Raji (cell line): ENCODE data around the gene DYRK3.

Experiments
- POLR2A ChIP-seq: IDR thresholded peaks from 2 replicates; pipeline ENCODE4 v1.6.1; 2011; ENCODE audit warnings: low read depth, low read length, control low read depth; ENCODE audit not compliant: insufficient read depth

The DYRK3 gene

DNA sequence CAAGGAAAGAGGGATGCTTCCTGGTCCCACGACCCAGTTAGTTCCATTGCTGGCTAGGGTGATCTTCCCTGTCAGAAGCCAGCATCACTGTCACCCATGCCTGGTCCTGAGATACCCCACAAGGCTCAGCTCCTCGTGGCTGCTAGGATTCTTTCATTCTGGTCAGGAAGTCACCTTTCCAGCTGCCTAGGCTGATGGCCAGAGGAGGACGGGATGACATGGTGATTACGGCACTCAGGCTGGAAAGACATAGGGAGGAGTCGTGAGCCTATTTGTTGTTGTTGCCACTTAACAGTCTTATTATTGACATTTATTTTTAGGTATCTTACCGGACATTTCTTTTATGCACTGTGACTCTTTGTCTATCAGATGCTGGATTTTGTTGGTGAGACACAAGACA lies 29.4 kb downstream of the DYRK3 start:
- TF ChIP-seq POLR2A, result no peak

DNA sequence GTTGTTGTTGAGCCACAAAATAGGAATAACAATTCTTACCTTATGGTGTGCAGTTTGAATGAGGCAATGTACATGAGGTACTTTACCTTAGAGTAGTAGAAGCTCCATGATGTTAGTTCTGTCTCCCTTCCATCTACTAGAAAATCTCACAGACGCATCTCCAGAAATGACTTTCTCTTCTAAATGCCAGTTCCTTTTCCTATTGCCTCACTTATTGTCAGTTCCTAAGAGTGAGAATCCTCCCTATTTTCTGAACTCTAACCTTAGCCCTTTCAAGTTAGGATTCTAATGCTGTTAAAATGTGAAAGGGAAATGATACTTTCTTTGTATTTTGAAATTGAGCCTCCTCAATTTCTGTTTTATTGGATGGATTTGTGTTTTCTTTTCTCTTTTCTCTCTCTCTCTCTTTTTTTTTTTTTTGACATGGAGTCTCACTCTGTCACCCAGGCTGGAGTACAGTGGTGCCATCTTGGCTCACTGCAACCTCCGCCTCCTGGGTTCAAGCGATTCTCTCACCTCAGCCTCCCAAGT lies 30.8 kb downstream of the DYRK3 start:
- TF ChIP-seq POLR2A, result no peak

DNA sequence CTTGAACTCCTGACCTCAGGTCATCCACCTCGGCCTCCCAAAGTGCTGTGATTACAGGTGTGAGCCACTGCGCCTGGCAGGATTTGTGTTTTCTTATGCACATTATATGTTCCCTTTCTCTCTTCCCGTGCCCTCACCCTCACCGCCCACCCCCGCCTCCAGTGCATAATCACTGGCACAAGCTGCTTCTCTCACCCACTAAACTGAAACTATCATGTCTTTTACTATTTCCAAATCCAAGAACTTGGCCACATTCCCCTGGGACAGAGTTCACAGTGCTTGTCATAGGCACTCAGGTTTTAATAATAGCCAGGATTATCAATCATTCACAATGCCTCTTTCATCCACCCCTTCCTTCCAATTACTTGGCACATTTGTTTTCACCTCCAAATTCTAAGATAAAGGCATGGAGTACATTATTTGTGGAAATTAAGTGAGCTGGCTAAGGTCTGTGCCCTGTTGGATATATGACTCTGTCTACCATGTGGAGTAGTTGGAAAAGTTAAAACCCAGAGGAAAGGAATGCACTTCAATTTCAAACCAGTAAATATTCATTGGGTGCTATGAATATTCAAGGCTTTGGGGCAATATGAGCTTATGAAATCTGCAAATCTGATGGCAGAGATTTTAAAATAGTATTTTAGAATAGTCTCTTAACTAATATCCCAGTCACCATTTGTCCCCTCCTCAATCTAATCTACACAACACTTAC lies 31.8 kb downstream of the DYRK3 start:
- TF ChIP-seq POLR2A, result no peak

DNA sequence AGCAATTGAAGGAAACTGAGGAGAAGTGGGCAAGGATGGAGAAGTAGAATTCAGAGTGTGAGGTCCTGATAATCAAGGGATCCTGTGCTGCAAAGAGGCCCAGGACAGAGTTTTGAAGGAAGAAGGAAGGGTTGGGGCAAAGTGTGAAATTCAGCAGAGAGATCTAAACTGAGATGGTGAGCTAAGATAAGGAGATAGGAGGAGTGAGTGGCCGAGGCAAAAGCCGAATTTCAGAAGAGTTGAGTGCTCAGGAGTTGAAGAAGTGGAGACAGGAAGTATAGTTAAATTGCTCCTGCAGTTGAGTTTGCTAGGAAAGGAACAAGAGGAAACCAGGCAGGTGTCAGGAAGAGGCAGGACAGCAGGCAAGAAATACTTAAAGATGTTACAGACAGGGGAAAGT lies 33.0 kb downstream of the DYRK3 start:
- no peak for TF ChIP-seq POLR2A

DNA sequence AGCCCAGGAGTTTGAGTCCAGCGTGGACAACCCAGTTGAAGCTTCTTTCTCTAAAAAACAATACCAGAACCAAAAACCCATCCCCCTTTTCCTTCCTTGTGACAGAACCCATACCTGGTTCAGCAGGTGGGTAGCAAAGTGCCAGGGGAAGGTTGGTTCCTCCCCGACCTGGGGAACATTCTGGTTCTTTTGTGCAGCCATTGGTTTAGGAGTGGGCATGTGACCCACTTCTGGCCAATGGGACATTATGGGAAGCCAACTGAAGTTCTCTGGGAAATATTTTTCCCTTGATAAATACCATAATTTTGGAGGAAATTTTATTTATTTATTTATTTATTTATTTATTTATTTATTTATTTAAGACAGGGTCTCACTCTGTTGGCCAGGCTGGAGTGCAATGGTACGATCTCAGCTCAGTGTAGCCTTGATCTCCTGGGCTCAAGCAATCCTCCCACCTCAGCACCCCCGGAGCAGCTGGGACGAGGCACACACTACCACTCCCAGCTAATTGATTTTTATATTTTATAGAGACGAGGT lies 33.6 kb downstream of the DYRK3 start:
- TF ChIP-seq POLR2A, result no peak

DNA sequence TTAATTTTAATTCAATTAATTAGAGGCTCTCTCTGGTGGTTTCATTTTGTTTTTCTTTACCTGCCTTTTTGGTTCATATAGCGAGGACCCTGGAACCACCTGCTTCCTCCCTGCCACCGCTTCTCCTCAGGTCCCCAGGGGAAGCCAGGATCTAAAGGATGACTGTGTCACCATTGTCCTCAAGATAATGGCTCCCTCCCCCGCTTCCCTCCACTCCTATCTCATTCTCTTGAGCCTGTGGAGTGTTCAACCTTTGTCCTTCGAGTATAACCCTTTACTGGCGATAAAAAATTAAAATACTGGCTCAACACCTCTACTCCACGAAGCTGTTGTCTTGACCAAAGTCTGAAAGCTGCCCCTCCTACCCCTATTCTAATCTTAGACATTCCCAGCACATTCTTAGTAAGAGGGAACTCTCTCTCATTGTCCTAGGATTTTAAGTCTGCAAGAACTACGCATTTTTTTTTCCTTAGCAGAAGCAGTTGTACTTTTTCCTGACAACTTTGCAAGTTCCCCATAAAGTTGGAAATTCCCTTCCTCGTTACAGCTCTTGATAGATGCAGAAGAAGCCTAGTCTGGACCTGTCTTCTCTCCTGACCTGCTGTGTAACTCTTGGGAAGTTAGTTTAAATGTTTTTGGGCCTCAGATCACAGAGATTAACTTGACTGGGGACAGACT lies 36.8 kb downstream of the DYRK3 start:
- no peak for TF ChIP-seq POLR2A

DNA sequence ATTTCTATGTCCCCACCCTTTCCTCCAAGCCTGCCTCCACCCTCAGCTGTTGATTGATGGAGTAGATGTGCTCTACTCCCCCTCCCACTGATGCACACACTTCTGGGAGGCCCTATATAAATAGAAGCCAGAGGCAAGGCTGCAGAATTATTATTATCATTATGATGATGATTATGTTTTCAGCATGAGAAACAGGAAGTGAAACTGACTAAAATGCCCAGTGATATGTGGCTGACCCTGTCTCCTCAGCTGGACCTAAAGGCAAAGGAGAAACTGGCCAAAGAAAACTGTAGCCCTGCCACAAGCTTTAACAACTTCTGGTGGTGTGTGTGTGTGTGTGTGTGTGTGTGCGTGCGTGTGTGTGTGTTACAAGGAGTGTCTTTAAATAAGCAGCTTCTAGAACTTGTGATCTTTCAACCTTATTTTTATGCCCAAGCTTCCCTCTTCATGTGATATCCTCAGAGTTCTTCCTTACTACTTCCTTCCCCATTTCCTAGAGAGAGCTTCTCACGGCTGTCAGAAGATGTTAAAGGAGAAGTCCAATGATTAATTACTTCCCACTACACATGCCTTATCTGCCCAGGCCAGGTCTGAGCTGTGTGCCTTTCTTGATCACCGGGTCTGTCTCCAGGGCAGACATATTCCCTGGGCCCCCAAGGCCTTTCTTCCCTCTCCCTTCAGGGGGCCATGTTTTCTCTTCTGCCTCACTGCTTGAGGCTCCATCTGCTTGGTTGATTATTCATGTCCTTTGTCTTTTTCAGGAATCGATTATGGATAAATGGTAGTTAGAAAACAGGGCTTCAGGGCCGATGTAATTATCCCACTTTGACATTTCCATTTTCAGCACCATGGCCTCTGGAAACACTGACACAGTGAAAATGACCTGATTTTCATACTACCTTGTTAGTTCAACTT lies 37.8 kb downstream of the DYRK3 start:
- TF ChIP-seq POLR2A, result no peak

DNA sequence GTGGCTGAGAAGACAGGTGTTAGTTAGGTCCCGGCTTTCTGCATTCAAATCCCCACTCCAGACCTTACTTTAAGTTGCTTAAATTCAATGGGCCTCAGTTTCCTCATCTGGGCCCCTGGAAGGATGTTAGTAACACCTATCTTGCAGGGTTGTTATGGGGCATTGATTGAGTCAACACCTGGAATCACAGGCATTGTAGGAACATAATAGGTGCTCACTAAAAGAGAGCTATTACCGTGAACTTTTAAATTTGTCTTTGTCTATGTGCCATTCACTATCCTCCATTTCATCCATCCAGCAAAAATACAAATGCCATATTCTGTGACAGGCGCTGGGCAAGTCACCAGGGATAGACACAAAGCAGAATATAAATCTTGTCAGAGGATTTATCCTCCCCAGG lies 38.9 kb downstream of the DYRK3 start:
- TF ChIP-seq POLR2A, result no peak

DNA sequence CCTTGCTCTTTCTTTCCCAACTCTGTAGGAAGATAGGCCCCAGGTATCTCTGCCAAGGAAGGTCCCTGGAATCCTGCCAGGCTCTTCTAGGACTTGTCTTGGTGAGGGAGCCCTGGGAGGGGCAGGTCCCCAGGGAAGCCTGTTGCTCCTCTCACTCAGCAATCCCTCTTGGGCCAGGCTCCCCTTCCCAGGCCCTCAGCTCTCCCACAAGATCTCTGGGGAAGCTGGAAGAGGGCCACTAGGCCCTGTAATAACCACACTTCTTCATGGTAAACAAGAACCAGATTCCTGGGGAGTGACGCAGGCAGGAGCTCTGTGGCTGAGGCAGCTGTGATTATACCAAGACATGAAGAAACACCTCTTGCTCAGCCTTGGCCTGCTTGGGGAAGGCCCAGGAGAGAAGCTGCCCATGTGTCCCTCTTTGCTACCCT lies 39.4 kb downstream of the DYRK3 start:
- TF ChIP-seq POLR2A, result no peak

DNA sequence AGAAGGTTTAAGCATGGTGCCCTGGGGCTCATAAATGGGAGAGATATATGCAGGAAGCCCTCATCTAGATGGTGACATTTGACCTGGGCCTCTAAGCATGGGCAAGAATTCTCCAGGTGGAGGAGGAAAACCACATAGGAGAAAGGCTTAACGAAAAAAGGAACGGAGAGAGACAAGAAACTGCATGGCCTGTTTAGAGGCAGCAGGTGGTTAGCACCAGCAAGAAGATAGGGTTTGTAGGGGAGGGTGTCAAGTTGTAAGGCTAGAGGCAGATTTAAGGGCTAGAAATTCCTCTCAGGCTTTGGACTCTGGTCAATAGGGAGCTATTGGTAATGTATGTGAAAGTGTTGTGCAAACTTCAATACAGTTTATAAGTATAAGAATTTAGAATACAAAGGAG lies 41.2 kb downstream of the DYRK3 start:
- TF ChIP-seq POLR2A, result no peak

DNA sequence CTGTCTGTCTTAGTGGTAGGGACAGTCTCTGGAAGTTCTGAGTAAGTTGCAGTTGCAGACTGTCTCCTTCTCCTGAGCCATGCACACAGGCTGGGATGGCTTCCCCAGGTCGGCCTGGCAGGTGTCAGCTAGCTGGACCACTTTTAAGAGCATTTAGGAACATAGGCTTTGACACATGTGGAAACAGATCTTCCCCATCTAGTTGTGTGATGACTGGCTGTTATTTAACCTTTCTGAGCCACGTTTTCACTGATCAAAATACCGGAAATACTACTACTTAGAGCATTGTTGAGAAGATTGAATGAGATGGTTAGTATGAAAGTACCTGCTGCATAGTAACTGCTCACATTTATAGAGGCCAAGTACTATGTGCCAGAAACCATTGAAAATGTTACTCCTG lies 43.2 kb downstream of the DYRK3 start:
- no peak for TF ChIP-seq POLR2A

DNA sequence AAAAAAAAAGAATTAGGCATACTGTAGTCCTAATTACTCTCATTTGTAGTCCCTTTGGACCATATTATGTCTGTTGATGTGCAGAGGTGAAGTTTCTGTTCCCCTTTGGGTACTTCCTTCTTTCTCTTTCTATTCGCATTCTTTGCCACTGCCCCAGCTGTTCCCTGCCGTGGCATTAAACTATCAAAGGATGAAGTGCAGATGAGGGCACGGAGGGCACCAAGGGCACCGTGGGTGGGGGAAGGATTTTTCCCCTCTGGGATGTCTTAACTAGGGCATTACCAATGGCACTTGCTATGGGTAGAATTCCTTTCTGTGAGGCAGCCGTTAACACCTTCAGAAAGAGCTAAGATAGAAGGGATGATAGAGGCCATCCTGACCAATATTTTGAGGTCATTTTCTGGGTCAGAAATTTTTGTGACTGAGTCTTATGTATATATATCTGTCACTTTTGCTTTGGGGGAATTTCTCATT lies 44.4 kb downstream of the DYRK3 start:
- no peak for TF ChIP-seq POLR2A

DNA sequence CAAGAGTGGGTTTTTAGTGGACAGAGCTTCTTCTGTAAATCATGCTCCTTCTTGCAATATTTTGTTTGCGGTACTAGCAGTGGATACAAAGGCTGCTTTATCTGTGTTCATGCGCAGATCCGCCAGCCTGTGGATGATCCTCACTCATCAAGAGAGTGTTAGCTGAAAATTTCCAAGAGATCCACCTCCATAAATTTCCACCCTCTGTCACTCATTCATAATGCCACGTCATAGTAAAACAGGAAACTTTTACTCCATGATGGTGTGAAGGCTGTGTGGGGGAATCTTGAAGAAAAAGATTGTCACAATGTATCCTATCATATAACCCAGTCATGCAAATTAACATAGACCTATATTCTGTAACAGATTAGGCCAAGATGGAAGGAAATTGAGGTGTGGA lies 44.9 kb downstream of the DYRK3 start:
- no peak for TF ChIP-seq POLR2A

DNA sequence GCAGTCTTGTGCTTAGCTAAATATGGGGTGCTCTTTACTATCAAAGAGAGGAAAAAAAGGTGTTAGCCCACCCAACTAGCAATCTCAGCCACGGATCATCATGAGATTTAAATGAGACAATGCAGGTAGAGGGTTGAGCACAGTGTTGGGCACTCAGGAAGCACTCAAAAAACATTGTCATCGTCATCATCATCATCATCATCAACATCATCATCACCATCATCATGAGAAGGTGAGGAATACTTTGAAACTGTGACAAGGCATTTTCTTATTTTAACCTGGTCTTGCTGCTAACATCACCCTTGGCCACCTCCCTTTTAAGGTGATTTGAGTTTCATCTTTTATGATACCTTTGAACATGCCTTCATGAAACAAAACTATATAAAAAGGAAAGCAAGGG lies 46.0 kb downstream of the DYRK3 start:
- TF ChIP-seq POLR2A, result no peak

DNA sequence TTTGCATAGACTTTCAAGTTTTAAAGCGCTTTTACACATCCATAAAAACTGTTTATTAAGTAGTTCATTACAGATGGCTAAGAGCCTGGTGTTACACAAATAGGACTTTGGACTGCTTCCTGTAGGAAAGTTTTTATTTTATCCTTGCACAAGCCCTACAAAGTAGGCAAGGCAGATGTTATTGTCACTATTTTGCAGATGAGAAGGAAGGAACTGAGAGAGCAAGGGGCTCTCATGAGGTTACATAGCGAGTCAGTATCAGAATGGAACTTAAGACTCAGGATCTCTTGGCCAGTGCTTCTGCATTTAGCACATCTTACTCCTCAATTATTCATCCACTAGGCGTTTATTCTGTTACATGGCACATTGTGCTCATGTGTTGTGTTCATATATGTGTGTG lies 46.8 kb downstream of the DYRK3 start:
- TF ChIP-seq POLR2A, result no peak
